GM19467 (cell line): ENCODE results near the gene CLSTN2.

Source experiments
- ATAC-seq: cut with Tn5 transposase; IDR thresholded peaks from one replicate; pipeline ENCODE4 v1.9.1; 2021; ENCODE audit warnings: mild to moderate bottlenecking, moderate library complexity; ENCODE audit not compliant: unreplicated experiment

Gene CLSTN2

DNA sequence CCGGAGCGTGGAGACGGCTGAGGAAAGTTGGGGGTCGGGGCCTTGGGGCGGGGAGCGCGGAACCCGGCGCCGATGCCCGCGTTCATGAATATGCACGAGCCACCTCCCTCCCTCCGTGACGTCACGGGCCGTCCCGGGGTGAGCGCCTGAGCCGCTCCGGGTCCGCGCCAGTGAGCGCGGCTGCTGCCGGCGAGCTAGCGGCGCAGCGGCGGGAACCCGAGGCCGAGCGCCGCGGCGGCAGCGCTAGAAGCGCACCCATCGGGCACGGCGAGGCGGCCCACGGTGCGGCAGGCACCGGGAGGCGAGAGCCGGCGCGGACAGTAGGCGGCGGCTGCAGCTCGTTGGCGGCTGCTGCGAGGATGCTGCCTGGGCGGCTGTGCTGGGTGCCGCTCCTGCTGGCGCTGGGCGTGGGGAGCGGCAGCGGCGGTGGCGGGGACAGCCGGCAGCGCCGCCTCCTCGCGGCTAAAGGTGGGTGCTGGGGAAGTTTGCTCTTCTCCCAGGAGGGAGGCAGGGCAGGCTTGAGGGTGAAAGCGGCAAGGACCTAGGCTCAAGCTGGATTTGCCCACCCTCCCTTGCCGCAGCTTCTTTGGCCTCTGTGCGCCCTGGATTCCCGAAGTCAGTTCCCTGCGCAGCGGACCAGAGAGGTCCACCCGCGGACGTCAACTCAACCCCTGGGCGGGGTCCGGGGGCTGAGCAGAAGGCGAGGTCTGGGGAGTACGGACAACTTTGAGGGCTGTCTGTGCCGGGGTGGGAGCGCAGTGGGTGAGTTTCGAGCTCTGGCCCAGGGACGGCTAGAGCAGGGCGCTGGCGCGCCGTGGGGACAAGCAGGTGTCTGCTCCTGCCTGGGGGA is at the start of gene CLSTN2:
TSS of gene CLSTN2 (plus strand) at position 170 of the 850 bp plus-strand sequence.
- ATAC-seq, result no peak

DNA sequence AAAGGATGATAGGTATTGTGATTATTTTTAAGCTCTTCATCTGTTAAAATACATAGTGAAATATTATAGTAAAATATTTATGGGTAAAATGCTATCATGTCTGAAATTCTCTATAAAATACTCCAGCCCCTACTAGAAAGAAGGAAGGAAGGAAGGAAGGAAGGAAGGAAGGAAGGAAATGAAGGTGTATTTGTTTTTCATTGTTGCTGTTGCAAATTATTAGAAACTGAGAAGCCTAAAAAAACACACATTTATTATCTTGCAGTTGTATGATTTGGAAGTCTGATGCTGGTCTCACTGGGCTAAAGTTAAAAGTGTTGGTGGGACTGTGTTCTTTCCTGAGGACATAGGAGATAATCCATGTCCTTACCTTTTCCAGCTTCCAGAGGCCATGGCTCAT is 47.6 kb upstream of the CLSTN2 start:
- no peak for ATAC-seq

DNA sequence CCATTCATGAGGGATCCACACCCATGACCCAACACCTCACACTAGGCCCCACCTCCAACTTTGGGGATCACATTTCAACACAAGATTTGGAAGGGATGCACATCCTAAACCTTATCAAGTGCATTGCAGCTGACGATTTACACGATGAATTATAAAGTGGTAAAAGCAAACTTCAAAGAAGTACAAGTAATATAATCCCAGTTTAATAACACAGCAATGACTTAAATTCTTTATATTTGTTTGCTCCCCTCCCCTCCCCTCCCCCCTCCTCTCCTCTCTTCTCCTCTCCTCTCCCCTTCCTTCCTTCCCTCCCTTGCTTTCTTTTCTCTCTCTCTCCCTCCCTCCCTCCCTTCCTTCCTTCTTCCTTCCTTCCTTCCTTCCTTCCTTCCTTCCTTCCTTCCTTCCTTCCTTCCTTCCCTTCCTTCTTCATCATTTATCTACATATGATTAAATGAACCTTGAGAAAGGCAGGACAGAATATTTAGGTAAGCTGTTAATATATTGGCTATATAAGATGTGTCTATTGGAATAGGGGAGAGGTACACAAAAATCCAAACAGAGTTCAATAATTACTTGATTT is 46.3 kb upstream of the CLSTN2 start:
- no peak for ATAC-seq

DNA sequence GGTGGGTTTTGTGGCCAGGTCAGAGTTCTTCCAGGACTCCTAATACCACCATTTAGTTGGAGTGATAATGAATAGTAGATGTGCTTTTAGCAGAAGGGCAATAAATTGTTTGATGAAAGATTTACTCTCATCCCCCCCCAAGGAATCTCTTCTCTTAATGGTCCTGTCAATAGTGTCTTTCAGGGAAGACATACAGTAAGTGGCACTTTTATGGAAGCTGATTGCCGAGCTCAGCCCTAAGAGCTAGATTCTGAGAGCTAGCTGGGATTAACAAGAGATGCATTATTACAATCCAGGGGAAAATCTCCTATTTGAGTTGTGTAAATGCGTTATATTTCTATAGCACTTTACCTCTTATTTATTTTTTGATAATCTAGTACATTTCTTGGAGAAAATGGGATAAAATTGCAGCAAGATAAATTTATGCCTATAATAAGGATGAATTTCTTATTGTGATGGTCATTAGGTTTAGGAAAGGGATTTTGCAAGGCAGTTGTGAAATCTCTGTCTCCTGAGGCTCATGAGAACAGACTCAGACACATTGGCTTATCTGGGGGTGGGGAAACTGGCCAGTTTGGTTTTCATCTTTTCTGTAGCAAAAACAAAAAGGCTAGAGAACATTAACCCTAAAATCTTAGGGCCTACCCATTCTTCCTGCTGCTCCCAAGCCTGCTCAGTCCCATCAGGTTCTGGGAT is 41.6 kb upstream of the CLSTN2 start:
- ATAC-seq, result no peak

DNA sequence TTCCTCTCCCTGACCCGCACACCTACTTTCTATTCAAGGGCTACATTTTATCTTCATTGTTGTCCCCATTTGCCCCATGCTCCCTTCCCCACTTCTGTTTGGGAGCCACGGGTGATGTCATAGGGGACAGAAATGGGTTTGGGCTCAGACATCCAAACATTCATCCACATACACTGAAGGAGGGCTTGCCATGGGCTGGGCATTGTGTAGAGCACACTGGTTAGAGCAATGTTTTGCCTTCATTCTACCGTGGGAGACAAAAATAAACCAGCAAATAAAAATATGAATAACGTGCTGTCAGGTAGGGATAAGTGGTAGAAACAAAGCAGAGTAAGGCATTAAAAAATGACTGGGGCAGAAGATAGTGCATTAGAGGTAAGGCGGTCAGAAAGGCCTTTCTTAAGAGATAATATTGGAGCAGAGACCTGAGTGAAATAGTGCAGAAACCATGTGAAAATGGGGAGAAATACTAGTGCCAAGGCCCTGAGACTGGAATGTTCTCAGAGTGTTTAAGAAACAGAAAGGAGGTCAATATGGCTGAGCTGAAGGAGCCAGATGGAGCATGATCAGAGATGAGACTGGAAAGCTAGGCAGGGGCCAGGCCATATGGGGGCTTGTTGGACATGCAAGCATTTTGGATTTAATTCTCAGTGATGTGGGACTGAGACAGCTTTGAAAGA is 40.9 kb upstream of the CLSTN2 start:
- ATAC-seq, result no peak

DNA sequence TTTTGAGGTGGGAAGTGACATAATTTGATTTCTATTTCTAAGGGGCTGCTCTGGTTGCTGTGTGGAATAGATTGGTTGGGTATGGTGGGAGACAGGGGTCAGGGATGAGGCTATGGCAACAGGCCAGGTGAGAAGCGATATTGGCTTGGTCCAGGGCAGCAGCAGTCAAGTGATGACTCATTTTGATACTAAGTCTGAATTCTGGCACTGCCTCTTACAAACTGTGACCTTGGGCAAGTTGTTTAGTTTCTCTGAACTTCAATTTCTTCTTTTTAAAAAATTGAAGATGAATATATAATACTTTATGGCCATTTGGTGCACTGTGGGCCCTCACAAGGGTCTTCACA is 40.4 kb upstream of the CLSTN2 start:
- ATAC-seq, result no peak

DNA sequence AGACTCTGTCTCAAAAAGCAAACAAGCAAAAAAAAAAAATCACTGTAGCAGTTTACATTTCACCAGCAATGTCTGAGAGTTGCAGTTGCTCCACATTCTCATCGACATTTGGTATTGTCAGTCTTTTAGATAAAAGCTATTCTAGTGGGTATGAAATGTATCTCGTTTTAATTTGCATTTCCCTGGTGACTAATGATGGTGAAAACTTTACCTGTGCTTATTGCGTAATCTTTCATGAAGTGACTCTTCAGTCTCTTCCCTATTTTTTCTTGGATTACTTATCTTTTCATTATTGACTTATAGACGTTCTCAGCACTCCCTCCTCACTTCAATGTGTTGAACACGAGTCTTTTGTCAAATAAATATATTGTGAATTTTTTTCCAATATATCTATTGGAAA is 37.2 kb upstream of the CLSTN2 start:
- ATAC-seq, result no peak

DNA sequence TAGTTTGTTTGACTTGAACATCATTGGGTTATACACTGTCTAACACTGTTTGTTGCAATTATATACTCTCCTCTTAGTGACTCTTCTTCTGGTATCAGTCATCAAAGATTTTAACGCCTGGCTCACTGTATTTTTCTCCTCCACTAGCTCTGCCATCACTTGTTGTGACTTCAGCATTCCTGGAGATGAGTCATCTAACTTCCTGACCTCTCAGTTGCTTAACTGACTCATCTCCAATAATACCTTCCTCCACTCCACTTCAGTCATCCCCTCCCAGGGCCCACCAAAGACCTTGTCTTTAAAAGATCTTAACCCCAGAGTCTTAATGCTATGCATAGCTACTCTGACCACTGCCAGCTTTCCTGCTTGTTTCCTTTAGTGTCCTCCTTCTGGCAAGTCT is 28.6 kb upstream of the CLSTN2 start:
- no peak for ATAC-seq

DNA sequence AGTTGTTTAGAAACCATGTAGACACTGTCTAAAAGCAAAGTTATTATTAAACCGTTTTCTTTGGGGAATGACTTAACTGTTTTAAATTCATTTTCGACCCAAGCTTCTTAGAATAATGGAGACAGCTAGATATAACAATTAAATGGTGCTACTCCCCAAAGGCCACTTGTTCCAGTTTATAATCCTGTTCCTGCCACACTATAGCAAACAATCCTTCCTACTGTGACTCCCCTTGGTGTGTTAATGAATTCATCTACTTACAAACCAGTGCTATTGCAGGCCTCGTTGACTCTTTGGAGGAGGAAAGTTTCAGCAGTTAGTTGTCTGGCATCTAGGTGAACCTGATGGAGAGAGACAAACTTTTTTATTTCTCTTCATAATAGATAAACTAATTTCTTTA is 25.2 kb upstream of the CLSTN2 start:
- ATAC-seq, result no peak

DNA sequence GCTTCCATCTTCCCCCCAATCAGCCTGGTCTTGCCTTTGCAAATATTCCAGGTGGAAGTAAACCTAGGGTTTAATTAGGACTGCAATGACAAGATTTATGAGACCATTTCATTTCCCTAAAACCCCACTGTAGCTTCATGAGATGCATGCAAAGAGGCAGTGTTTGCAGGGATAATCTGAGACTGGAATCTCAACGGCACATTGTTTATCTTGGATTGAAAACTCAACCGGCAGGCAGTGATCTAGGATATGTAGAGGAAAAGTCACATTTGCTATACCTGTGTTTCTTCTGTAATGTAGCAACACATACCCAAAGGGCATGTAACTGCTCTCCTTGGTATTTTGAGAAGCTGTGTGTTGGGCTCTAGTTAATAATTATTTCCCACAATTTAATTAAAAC is 18.7 kb upstream of the CLSTN2 start:
- no peak for ATAC-seq

DNA sequence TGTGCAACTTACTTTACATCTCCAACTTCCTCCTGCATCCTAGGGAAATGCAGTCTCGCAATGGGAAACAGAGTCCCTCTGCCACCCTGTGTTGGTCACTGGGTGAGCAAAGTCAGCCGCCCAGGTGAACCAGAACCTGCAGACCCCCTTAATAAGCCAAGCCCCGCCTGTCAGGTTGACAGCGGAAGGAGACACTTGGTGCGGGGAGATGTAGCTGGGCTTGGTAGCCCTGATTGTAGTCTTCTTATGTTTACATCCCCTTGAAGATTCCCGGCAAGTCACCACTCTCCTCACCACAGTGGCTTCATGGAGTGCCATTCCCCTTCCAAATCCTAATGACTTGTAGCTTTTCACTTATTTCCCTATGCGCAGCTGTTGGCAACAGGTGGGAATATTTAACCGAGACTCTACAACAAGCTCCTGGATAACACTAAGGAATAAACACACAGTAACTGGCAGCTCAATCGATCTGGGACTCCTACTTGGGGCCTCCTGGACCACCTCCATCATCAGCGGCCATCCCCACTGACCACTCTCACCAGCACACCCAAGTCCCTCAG is 17.7 kb upstream of the CLSTN2 start:
- ATAC-seq, result no peak

DNA sequence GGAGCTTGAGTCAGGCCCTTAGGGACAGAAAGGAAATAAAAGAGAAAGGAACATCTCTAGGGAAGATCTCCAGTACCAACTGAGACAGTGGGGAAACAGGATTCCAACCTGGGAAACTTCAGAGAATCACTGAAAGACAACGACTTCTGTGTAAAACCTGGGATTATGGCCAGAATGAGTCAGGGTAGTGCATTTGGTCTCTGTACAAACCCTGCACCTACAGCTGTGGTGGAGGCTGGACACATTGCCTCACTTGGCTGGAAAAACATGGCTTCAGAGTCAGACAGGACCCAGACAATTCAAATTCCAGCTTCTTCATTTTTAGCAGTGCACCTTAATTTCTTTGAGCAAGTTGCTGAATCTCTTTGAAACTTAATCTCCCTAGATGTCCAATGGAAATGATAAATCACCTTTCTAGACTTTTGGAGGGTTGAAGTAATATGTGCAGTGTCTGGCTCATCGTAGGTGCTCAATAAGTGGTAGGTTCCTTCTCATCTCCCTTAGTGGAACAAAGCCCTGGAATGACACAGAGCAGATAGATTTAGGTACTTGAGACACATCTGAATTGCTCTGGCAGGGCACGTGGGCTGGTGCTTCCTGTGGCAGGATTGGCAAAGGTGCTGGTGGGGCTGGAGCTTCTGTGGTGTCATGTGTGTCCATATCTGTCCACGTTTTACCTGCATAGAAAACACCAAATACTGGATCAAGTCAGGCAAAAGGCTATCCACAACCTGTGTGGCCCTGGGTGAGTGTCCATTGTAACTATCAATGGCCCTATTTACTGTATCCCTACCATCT is 6.1 kb upstream of the CLSTN2 start:
- ATAC-seq, result no peak

DNA sequence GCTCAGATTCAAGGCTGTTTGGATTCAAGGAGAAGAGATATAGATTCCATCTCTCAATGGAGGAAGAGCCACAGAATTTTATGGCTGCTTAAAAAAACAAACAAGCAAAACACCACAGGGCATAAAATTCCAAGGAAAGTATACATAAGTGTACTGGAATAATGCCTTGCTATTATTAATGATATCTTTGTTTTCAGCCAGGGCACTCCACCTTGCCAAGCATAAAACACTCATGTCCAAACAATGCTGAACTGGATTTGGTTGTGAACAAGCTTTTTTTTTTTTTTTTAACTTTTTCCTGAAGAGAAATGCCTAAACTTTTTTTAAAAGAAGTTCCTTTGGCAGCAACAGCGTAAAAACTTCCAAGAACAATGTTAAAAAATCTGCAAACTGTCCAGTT is 4.8 kb upstream of the CLSTN2 start:
- ATAC-seq, result no peak

DNA sequence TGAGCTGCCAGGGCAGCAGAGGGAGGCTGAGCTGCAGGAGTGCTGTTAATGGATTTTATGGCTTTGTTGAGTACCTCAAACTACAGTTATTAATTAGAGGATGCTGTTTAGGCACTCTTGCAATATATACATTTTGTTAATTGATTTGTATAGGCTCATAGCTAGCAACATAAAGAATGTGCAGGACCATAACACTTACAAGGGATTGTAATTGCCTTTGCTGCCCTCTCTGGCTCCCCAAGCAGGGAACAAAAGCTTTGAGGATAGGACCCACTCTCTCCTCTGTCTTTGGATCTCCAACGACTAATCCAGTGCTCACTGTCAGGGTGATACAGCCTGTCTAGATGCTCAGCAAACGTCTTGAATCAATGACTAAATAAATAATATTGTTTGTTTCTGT is 1.2 kb upstream of the CLSTN2 start:
- no peak for ATAC-seq

DNA sequence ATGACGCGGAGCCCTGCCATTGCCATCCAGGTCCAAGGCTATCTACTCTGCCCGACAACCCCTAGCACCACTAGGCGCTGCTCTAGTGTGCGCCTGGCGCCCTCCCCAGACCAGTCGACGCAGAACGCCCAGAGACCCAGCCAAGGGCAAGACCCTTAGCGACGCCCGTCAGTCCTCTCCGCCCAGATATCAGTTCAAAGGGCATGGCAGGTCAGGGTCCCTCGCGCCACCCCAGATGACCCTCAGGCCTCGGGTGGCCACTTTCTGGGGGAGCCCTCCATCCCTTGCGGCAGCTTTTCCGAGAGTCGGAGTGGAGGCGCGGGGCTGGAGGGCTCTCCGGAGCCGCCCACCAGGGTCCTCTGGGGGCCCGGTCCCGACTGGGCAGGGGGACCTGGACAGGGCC is 371 bp upstream of the CLSTN2 start:
- no peak for ATAC-seq

DNA sequence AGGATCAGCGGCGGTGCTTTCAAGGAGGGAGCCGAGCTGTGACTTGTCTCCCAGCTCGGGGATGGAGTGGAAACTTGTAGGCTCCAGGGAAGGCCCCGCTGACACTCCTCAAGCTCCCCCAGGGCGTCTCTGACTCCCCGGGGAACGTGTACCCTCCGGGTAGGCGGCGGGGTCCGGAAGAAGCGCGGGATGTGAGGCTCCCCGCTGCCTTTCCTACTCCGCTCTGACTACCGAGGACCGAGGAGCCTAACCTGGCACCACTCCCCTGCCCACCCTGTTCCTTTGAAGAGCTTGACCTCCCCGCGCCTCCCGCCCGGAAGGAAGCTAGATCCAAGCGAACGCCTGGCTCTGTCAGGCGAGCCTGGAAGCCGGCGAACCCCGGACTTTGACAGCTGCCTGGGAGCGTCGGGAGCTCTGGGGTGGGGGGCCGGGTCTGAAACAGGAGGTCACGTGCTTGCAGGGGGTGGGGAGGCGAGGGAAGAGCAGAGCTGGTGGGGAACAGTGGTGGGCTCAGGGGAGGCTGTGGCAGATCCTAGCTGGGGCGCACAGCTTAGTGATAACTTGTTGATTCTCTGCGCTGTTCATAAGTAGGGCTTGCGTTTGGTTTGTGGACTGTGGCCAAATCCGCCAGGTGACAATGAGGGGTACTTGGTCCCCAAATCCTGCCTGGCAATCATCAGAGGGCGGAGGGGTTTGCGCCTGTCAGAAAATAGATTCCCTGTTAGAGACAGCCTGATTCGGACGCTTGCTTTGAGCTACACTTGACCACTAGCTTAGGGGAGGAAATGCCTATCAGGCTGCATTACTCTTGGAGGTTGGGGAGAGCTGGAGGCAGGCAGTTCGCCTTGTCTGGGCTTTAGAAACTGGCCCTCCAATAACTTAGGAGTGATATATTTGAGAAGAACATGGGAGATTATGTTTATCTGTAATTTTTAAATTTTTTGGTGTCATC is 1.2 kb downstream of the CLSTN2 start:
- ATAC-seq, result no peak

DNA sequence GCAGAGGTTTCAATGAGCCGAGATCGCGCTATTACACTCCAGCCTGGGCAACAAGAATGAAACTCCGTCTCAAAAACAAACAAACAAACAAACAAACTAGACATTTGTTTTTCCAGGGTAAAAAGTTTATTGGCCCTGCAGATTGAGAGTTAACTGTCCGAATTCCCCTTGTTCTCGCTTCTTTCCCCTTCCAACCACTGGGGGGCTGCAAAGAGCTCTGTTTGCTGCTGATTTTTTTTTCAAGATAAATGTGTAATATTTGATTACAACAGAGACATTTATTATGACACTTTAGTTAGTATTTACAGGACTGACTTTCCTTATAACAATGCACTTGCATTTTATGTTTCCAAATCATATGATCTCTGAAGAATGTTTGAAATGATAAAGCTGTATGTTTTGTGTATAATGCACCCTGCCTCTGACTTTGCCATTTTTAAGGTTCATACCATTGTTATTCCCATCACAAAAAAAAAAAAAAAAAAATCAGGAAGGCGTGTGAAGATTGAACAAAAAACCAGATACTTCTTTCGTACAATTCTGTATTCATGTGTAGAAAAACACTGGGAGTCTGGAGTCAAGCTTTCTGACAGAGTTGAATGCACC is 2.8 kb downstream of the CLSTN2 start:
- no peak for ATAC-seq

DNA sequence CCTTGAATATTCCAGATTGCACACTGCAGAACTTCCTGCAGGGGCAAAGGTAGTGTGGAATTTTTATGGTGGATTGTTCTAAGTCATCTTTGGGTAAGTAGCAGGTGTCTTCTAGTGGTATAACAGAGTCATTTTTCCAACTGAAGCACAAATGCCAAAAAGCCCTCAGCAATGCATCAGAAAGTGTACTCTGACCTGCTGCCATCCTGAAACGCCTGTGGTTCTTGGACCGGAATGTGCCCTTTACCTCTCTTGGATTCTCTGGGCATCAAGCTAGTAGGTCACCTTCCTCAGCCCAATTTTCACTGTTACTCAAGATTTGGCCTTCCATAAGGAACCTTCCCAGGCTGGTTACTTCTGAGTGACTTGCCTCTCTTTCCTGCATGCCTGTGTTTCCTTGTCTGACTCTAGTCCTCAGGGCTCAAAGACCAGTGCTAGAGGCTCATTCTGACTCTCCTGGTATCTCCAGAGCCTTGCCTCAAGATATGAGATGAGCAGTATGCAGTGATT is 4.8 kb downstream of the CLSTN2 start:
- no peak for ATAC-seq

DNA sequence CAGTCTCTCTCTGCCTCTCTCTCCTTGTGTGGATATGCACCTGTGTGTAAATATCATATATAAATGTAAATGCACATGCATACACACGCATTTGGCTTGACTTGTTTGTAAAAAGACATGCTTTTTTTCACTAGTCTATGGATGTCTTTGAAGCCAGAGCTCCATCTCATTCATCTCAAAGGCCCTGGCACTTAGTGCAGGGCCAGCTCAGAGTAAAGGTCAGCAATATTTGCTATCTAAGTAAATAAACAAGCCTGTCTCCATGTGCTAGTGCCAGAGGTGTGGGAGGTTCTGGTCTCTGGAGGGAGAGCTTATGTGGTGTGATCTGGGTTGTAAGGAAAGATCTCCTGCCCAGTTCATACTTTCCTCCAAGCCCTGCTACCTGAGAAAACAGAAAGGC is 5.6 kb downstream of the CLSTN2 start:
- no peak for ATAC-seq
